SU-DHL-6 (cell line): ENCODE results near the gene NPW.

ENCODE experiments used
- H2AFZ ChIP-seq: fragments of 200-600 bp; sonication (generic); 2 replicates; pipeline ENCODE4 v1.6.1; 2014; ENCODE audit warnings: low read depth, mild to moderate bottlenecking, moderate library complexity, mixed read lengths, antibody characterized with exemption, low read length; ENCODE audit not compliant: severe bottlenecking
- H3F3A ChIP-seq: fragments of 200-600 bp; shearing (Covaris generic); 2 replicates; pipeline ENCODE4 v1.6.0; 2016; ENCODE audit warnings: antibody characterized with exemption, mild to moderate bottlenecking; ENCODE audit not compliant: insufficient read depth
- H3K27ac ChIP-seq: fragments of 200-600 bp; sonication (generic); 2 replicates; pipeline ENCODE4 v1.5.1; 2016; ENCODE audit warnings: low read depth, mild to moderate bottlenecking, low read length, moderate library complexity, mixed read lengths
- H3K27me3 ChIP-seq: fragments of 200-600 bp; sonication (generic), shearing (Covaris generic); 2 replicates; pipeline ENCODE4 v1.6.0; 2014; ENCODE audit warnings: mild to moderate bottlenecking, low read length
- H3K36me3 ChIP-seq: fragments of 200-600 bp; sonication (generic); 2 replicates; pipeline ENCODE4 v1.6.1; 2014; ENCODE audit warnings: mild to moderate bottlenecking, low read length, mixed read lengths
- H3K4me2 ChIP-seq: fragments of 300-600, 200-600 bp; shearing (Covaris generic), sonication (generic); 2 replicates; pipeline ENCODE4 v1.6.0; 2014; ENCODE audit warnings: low read length, low read depth, mild to moderate bottlenecking; ENCODE audit not compliant: poor library complexity, severe bottlenecking
- H3K4me3 ChIP-seq: fragments of 200-600 bp; sonication (generic); 2 replicates; pipeline ENCODE4 v1.5.1; 2014; ENCODE audit warnings: antibody characterized with exemption, low read length, mild to moderate bottlenecking, mixed read lengths; ENCODE audit not compliant: insufficient read depth, poor library complexity, severe bottlenecking
- H3K79me2 ChIP-seq: fragments of 200-600 bp; sonication (generic); 2 replicates; pipeline ENCODE4 v1.6.1; 2014; ENCODE audit warnings: mild to moderate bottlenecking, low read length, moderate library complexity; ENCODE audit not compliant: insufficient read depth
- H3K9ac ChIP-seq: fragments of 200-600 bp; sonication (generic); 2 replicates; pipeline ENCODE4 v1.7.0; 2014; ENCODE audit warnings: mild to moderate bottlenecking, low read length
- H3K9me2 ChIP-seq: fragments of 200-600 bp; sonication (generic); replicated peaks from 2 replicates; pipeline ENCODE4 v1.6.1; 2014; ENCODE audit warnings: low read length; ENCODE audit not compliant: insufficient read depth
- H3K9me3 ChIP-seq: fragments of 200-600 bp; sonication (generic); 2 replicates; pipeline ENCODE4 v1.6.1; 2014; ENCODE audit warnings: low read length, mixed read lengths; ENCODE audit not compliant: insufficient read depth
- H4K20me1 ChIP-seq: fragments of 200-600 bp; sonication (generic); 2 replicates; pipeline ENCODE4 v1.6.1; 2014; ENCODE audit warnings: low read depth, mild to moderate bottlenecking, antibody characterized with exemption, low read length, moderate library complexity, mixed read lengths
- EZH2phosphoT487 ChIP-seq: fragments of 200-600 bp; sonication (generic), shearing (Covaris generic); conservative IDR thresholded peaks from 2 replicates; pipeline ENCODE4 v1.6.1; 2018; ENCODE audit warnings: mild to moderate bottlenecking, antibody characterized with exemption, low read length, moderate library complexity, mixed read lengths
- TF ChIP-seq, protein P1 (sequence below): fragments of 200-600 bp; sonication (generic); IDR thresholded peaks from one replicate; pipeline ENCODE4 v1.5.1; 2017; ENCODE audit warnings: antibody characterized with exemption, mild to moderate bottlenecking, low read length, moderate library complexity; ENCODE audit not compliant: insufficient read depth, poor library complexity, severe bottlenecking

The NPW gene

DNA sequence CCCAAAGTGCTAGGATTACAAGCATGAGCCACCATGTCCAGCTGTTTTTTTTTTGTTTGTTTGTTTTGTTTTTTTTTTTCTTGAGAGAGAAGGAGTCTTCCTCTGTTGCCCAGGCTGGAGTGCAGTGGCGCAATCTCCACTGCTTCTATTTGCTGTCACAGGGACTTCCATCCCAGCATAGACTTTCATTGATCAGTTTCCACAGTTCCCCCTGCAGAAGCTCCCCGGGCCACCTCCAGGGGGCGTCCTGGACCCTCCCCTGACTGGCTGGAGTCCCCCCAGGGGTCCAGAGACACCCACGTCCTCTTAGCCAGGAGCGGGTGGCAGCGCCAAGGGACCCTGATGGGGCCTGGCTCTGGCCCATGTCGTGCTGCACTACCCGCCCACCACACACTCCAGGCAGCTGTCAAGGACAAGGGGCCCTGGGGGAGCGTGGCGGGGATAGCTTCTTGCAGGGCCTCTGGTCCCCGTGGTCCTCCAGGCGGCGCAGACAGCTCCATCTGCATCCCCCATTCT lies 3.1 kb upstream of the NPW start:
- no peak overlapping the region for H3K4me3 ChIP-seq
- TF ChIP-seq EZH2phosphoT487: no peak
- TF ChIP-seq, protein P1, sequence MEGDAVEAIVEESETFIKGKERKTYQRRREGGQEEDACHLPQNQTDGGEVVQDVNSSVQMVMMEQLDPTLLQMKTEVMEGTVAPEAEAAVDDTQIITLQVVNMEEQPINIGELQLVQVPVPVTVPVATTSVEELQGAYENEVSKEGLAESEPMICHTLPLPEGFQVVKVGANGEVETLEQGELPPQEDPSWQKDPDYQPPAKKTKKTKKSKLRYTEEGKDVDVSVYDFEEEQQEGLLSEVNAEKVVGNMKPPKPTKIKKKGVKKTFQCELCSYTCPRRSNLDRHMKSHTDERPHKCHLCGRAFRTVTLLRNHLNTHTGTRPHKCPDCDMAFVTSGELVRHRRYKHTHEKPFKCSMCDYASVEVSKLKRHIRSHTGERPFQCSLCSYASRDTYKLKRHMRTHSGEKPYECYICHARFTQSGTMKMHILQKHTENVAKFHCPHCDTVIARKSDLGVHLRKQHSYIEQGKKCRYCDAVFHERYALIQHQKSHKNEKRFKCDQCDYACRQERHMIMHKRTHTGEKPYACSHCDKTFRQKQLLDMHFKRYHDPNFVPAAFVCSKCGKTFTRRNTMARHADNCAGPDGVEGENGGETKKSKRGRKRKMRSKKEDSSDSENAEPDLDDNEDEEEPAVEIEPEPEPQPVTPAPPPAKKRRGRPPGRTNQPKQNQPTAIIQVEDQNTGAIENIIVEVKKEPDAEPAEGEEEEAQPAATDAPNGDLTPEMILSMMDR: peak; percentile 35
- H3K9ac ChIP-seq: no peak overlapping the region

DNA sequence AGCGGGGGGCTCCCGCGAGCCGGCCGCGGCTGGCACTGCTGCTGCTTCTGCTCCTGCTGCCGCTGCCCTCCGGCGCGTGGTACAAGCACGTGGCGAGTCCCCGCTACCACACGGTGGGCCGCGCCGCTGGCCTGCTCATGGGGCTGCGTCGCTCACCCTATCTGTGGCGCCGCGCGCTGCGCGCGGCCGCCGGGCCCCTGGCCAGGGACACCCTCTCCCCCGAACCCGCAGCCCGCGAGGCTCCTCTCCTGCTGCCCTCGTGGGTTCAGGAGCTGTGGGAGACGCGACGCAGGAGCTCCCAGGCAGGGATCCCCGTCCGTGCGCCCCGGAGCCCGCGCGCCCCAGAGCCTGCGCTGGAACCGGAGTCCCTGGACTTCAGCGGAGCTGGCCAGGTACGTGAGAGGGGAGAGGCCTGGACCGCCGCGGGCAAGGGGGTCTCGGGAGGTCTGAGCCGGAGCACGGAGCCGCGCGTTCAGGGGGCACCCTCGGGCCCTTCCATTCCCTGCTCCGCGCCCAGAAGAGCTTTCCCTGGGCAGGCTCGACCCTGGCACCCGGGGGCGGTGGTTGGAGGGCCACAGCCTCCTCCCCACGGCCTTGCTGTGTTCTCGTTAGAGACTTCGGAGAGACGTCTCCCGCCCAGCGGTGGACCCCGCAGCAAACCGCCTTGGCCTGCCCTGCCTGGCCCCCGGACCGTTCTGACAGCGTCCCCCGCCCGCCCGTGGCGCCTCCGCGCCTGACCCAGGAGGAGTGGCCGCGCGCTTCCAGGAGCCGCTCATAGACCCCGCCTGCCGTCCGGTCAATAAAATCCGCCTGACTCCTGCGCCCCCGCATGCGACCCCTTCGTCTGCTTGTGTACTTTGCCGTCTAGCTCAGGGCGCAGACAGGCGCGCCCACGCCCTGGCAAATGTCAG lies 591 bp downstream of the NPW start:
- H3K4me3 ChIP-seq: no peak overlapping the region
- no peaks in the 10 kb centered on the region for H3K9me3 ChIP-seq
- no peaks in the 10 kb centered on the region for H4K20me1 ChIP-seq
- TF ChIP-seq, protein P1: no peak
- no peak for TF ChIP-seq EZH2phosphoT487
- no peaks in the 10 kb centered on the region for H3K36me3 ChIP-seq
- H3K9ac ChIP-seq: no peak overlapping the region
- no peak overlapping the region for H2AFZ ChIP-seq
- no peaks in the 10 kb centered on the region for H3K27me3 ChIP-seq
- H3F3A ChIP-seq: no peaks in the 10 kb centered on the region
- no peaks in the 10 kb centered on the region for H3K79me2 ChIP-seq
- H3K4me2 ChIP-seq: no peak overlapping the region
- H3K9me2 ChIP-seq: no peaks in the 10 kb centered on the region
- H3K27ac ChIP-seq: no peak overlapping the region

More for the DNA sequence above, 3.1 kb upstream of the NPW start:
- Histone ChIP-seq H2AFZ (no peak overlapping the region), H3K9me3 (no peaks in the 10 kb centered on the region), H3K27ac (no peak overlapping the region), H4K20me1 (no peaks in the 10 kb centered on the region), H3K9me2 (no peaks in the 10 kb centered on the region), H3K4me2 (no peak overlapping the region), H3K79me2 (no peaks in the 10 kb centered on the region), H3F3A (no peaks in the 10 kb centered on the region), H3K27me3 (no peaks in the 10 kb centered on the region), H3K36me3 (no peaks in the 10 kb centered on the region)

DNA sequence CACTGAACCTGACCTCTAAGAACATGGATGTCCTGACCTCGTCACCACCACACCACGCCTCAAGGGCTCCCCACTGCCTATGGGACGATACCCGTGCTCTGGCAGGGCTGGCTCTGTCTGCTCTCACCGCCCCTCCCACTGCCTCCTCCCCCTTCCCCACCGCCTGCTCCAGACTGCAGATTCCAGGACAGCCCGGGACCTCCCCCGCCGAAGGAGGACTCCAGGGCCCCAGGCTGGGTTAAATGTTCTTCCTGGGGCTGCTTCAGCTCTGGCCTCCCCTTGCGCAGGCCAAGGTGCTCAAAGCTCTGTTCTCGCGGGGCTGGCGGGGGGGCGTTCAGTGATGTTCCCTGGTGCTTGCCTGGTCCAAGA lies 3.1 kb downstream of the NPW start:
- H3K27me3 ChIP-seq: no peaks in the 10 kb centered on the region
- peak overlapping the region; percentile 36 for H3K4me2 ChIP-seq
- peak overlapping the region; percentile 36 for H3K9ac ChIP-seq
- TF ChIP-seq, protein P1: no peak
- no peak for TF ChIP-seq EZH2phosphoT487
- no peaks in the 10 kb centered on the region for H3F3A ChIP-seq
- H3K9me2 ChIP-seq: no peaks in the 10 kb centered on the region
- no peak overlapping the region for H3K27ac ChIP-seq
- no peaks in the 10 kb centered on the region for H4K20me1 ChIP-seq
- no peaks in the 10 kb centered on the region for H3K9me3 ChIP-seq
- no peaks in the 10 kb centered on the region for H3K79me2 ChIP-seq
- peak overlapping the region; percentile 77 for H2AFZ ChIP-seq
- no peak overlapping the region for H3K4me3 ChIP-seq
- H3K36me3 ChIP-seq: no peaks in the 10 kb centered on the region
